ENCODE measurements around the gene SMYD4. TPM values are rescaled to one million over a fixed set of nuclear protein-coding genes. Genes with fewer than 3 reads are reported as not detected.

The SMYD4 gene
- total and polyA plus RNA-seq, 2 experiments from 2014 or later, result 17.0 to 21.9 TPM

DNA sequence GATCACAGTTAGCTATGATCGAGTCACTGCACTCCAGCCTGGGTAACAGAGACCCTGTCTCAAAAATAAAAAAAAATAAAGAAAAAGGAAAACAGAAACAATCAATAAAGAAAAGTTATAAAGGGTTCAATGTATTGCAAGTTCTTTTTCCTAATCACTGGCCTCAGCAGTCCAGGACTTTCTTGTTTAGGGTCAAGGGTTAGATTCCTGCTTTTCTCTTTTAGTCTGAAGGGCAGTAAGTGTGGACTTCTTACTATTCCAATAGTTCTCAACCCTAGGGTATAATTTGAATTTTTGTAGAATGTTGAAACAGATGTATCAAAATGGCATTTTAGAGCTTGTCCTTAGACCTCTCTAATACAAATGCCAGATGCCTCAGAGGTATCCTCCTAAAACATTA, 27.3 kb downstream of the SMYD4 start:
- Mint-ChIP-seq H3K4me1 (no peaks in the 10 kb centered on the region), H3K27me3 (ENCODE audit: insufficient read depth, low read depth, poor library complexity) (peaks cover under 1% of the 10 kb centered on the region), H3K4me3 (no peak overlapping the region), H3K9me3 (no peaks in the 10 kb centered on the region), H3K27ac (no peak overlapping the region), H3K36me3 (ENCODE audit: low read depth) (peaks cover 48% of the 10 kb centered on the region)
- Histone ChIP-seq H3K36me3 (ENCODE audit: insufficient read depth) (0 out of 2 replicates have a peak, but pooled peaks cover 11% of the 10 kb centered on the region), H3K27ac (ENCODE audit: low read depth) (no peak overlapping the region), H3K4me1 (ENCODE audit: insufficient read depth) (no peaks in the 10 kb centered on the region), H3K4me3 (no peak overlapping the region), H3K79me2 (replicated peaks; ENCODE audit: insufficient read depth) (peaks cover 9% of the 10 kb centered on the region), H4K20me1 (replicated peaks; ENCODE audit: insufficient read depth) (peaks cover 10% of the 10 kb centered on the region), H3F3A (replicated peaks; ENCODE audit: low read depth) (no peaks in the 10 kb centered on the region), H3K27me3 (ENCODE audit: insufficient read depth) (no peaks in the 10 kb centered on the region), H2AFZ (no peak overlapping the region), H3K4me2 (no peak overlapping the region), H3K9me2 (ENCODE audit: insufficient read depth) (no peaks in the 10 kb centered on the region)
- DNase-seq (ENCODE audit: low spot score) (no peak), ATAC-seq (no peak)
- no peak for TF ChIP-seq ZNF114 (CRISPR knock-in tag; IDR thresholded peaks at IDR 0.05)
- TF ChIP-seq, protein P1, sequence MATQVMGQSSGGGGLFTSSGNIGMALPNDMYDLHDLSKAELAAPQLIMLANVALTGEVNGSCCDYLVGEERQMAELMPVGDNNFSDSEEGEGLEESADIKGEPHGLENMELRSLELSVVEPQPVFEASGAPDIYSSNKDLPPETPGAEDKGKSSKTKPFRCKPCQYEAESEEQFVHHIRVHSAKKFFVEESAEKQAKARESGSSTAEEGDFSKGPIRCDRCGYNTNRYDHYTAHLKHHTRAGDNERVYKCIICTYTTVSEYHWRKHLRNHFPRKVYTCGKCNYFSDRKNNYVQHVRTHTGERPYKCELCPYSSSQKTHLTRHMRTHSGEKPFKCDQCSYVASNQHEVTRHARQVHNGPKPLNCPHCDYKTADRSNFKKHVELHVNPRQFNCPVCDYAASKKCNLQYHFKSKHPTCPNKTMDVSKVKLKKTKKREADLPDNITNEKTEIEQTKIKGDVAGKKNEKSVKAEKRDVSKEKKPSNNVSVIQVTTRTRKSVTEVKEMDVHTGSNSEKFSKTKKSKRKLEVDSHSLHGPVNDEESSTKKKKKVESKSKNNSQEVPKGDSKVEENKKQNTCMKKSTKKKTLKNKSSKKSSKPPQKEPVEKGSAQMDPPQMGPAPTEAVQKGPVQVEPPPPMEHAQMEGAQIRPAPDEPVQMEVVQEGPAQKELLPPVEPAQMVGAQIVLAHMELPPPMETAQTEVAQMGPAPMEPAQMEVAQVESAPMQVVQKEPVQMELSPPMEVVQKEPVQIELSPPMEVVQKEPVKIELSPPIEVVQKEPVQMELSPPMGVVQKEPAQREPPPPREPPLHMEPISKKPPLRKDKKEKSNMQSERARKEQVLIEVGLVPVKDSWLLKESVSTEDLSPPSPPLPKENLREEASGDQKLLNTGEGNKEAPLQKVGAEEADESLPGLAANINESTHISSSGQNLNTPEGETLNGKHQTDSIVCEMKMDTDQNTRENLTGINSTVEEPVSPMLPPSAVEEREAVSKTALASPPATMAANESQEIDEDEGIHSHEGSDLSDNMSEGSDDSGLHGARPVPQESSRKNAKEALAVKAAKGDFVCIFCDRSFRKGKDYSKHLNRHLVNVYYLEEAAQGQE (IDR thresholded peaks at IDR 0.05; ENCODE audit: unreplicated experiment), result no peak
- TF ChIP-seq, protein P2, sequence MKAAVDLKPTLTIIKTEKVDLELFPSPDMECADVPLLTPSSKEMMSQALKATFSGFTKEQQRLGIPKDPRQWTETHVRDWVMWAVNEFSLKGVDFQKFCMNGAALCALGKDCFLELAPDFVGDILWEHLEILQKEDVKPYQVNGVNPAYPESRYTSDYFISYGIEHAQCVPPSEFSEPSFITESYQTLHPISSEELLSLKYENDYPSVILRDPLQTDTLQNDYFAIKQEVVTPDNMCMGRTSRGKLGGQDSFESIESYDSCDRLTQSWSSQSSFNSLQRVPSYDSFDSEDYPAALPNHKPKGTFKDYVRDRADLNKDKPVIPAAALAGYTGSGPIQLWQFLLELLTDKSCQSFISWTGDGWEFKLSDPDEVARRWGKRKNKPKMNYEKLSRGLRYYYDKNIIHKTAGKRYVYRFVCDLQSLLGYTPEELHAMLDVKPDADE (IDR thresholded peaks at IDR 0.05), result no peak
- TF ChIP-seq EZH2phosphoT487 (IDR thresholded peaks at IDR 0.05; ENCODE audit: unreplicated experiment), result no peak
- TF ChIP-seq NANOG (IDR thresholded peaks at IDR 0.05; ENCODE audit: borderline replicate concordance), result no peak
- no peak for TF ChIP-seq STAT1 (IDR thresholded peaks at IDR 0.05; ENCODE audit: unreplicated experiment)
- no peak for TF ChIP-seq ZNF331 (CRISPR knock-in tag; IDR thresholded peaks at IDR 0.05; ENCODE audit: low read depth)

DNA sequence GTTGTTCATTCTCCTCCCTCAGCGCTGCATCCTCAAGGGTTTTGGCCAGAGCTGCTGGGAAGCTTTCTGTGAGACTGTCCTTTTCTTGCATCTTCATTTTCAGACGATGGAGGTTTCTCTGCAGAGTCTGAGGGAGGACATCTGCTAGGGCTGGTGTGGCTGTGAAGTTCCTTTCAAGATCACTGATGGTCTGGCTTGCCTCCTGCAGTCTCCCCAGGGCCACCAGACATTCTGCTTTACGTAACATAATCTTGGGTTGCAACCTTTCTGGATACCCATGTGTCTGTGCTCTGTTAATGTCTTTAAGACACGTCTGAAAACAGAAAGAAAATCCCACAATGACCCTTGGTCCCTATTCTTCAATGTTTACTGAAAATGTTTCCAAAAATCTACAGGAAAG, 29.0 kb downstream of the SMYD4 start:
- Mint-ChIP-seq H3K36me3 (ENCODE audit: low read depth) (peaks cover 53% of the 10 kb centered on the region), H3K9me3 (no peaks in the 10 kb centered on the region), H3K27me3 (ENCODE audit: insufficient read depth, low read depth, poor library complexity) (peaks cover 2% of the 10 kb centered on the region), H3K27ac (no peak overlapping the region), H3K4me1 (no peaks in the 10 kb centered on the region), H3K4me3 (no peak overlapping the region)
- H3K4me2 ChIP-seq, result no peak overlapping the region
- peaks cover 24% of the 10 kb centered on the region for H3K79me2 ChIP-seq (replicated peaks; ENCODE audit: insufficient read depth)
- no peaks in the 10 kb centered on the region for H3F3A ChIP-seq (replicated peaks; ENCODE audit: low read depth)
- H4K20me1 ChIP-seq (replicated peaks; ENCODE audit: insufficient read depth), result peaks cover 15% of the 10 kb centered on the region; the same call in 1 of the 2 replicates
- no peaks in the 10 kb centered on the region for H3K9me2 ChIP-seq (ENCODE audit: insufficient read depth)
- H3K36me3 ChIP-seq (ENCODE audit: insufficient read depth), result 0 out of 2 replicates have a peak, but pooled peaks cover 14% of the 10 kb centered on the region
- no peaks in the 10 kb centered on the region for H3K27me3 ChIP-seq (ENCODE audit: insufficient read depth)
- no peaks in the 10 kb centered on the region for H3K4me1 ChIP-seq (ENCODE audit: insufficient read depth)
- ATAC-seq, result no peak
- no peak overlapping the region for H2AFZ ChIP-seq
- no peak overlapping the region for H3K27ac ChIP-seq (ENCODE audit: low read depth)
- DNase-seq (ENCODE audit: low spot score), result no peak
- H3K4me3 ChIP-seq, result no peak overlapping the region
- TF ChIP-seq, protein P1 (IDR thresholded peaks at IDR 0.05; ENCODE audit: unreplicated experiment), result no peak
- no peak for TF ChIP-seq EZH2phosphoT487 (IDR thresholded peaks at IDR 0.05; ENCODE audit: unreplicated experiment)
- TF ChIP-seq, protein P2 (IDR thresholded peaks at IDR 0.05), result no peak
- TF ChIP-seq, protein P3, sequence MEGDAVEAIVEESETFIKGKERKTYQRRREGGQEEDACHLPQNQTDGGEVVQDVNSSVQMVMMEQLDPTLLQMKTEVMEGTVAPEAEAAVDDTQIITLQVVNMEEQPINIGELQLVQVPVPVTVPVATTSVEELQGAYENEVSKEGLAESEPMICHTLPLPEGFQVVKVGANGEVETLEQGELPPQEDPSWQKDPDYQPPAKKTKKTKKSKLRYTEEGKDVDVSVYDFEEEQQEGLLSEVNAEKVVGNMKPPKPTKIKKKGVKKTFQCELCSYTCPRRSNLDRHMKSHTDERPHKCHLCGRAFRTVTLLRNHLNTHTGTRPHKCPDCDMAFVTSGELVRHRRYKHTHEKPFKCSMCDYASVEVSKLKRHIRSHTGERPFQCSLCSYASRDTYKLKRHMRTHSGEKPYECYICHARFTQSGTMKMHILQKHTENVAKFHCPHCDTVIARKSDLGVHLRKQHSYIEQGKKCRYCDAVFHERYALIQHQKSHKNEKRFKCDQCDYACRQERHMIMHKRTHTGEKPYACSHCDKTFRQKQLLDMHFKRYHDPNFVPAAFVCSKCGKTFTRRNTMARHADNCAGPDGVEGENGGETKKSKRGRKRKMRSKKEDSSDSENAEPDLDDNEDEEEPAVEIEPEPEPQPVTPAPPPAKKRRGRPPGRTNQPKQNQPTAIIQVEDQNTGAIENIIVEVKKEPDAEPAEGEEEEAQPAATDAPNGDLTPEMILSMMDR (conservative IDR thresholded peaks at IDR 0.05; ENCODE audit: low read depth in 2 of 2), result no peak
- TF ChIP-seq NANOG (IDR thresholded peaks at IDR 0.05; ENCODE audit: borderline replicate concordance), result no peak
- TF ChIP-seq EZH2 (IDR thresholded peaks at IDR 0.05; ENCODE audit: low read depth, unreplicated experiment), result no peak
